ENCODE measurements around the gene ELOB.
A peak's percentile ranks its signal among the peaks of the same experiment; 100 is the strongest.

ELOB gene

DNA sequence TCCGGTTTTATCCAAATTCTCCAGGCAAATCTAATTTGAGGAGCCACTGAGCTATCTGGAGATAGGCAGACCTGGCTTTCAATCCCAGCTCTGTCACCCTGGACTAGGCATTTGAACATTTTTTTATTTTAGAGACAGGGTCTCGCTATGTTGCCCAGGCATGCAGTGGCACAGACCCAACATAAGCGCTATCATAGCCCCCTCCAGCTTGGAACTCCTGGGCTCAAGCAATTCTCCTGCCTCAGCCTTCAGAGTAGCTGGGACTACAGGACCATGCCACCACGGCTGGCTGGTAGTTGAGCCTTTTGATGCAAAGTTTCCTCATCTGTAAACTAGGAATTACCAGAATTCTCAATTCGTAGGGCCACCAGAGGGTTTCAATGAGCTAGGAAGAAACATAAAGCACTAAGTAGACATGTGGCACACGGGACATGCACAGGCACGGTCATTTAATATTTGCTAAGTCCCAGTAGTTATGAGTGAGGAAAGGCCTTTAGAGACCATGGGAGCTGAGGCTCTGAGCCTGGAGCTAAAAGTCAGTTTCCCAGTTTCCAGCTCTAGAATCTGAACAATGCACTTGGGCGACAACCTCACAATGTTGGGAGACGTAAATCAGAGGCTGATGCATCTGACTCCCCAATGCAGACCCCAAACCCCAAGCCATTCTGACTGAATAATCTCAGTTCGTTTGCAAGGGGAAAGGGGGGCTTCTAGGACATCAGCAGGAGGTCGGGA lies 1.1 kb downstream of the ELOB start:
- H3K4me1 ChIP-seq, result no peaks in the 10 kb centered on the region
- TF ChIP-seq, protein P1, sequence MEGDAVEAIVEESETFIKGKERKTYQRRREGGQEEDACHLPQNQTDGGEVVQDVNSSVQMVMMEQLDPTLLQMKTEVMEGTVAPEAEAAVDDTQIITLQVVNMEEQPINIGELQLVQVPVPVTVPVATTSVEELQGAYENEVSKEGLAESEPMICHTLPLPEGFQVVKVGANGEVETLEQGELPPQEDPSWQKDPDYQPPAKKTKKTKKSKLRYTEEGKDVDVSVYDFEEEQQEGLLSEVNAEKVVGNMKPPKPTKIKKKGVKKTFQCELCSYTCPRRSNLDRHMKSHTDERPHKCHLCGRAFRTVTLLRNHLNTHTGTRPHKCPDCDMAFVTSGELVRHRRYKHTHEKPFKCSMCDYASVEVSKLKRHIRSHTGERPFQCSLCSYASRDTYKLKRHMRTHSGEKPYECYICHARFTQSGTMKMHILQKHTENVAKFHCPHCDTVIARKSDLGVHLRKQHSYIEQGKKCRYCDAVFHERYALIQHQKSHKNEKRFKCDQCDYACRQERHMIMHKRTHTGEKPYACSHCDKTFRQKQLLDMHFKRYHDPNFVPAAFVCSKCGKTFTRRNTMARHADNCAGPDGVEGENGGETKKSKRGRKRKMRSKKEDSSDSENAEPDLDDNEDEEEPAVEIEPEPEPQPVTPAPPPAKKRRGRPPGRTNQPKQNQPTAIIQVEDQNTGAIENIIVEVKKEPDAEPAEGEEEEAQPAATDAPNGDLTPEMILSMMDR (IDR thresholded peaks at IDR 0.05; ENCODE audit: low read depth, low read length), result no peak
- no peaks in the 10 kb centered on the region for H3K9me3 ChIP-seq
- H3K27me3 ChIP-seq, result no peaks in the 10 kb centered on the region
- peaks cover 43% of the 10 kb centered on the region for H3K36me3 ChIP-seq
- H3K4me3 ChIP-seq (ENCODE audit: low read depth, low read length), result peak overlapping the region; percentile 90
- DNase-seq, result no peak

DNA sequence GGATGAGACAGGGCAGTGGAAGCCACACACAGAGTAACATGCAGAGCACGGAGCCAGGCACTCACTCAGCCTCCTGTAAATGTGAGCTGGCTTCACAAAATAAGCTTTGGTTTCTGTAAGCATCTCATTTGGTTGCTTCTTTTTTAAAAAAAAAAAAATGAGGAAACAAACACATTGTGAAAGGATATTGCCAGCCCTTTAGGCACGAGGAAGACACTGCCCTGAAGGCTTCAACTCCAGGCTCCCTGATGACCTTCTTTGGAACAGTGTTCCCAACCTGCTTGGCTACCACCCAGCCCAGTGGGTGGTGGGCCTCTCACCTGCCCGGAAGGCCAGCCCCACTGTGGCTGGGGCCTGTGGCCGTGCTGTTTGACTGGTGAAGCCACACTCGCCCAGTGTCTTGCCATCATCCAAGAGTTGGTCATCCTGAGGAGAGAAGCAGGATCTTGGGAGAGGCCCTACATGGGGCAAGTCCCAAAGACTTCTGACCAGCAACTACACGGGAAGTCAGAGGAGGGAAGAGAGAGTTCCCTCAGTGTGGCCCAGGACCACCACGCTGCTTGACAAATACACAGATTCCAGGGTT lies 1.9 kb downstream of the ELOB start:
- no peaks in the 10 kb centered on the region for H3K9me3 ChIP-seq
- H3K4me3 ChIP-seq (ENCODE audit: low read depth, low read length), result peak overlapping the region; percentile 90; the same call in 1 of the 2 replicates
- TF ChIP-seq, protein P1 (IDR thresholded peaks at IDR 0.05; ENCODE audit: low read depth, low read length), result no peak
- no peaks in the 10 kb centered on the region for H3K4me1 ChIP-seq
- H3K36me3 ChIP-seq, result peaks cover 48% of the 10 kb centered on the region
- no peak for DNase-seq
- no peaks in the 10 kb centered on the region for H3K27me3 ChIP-seq

DNA sequence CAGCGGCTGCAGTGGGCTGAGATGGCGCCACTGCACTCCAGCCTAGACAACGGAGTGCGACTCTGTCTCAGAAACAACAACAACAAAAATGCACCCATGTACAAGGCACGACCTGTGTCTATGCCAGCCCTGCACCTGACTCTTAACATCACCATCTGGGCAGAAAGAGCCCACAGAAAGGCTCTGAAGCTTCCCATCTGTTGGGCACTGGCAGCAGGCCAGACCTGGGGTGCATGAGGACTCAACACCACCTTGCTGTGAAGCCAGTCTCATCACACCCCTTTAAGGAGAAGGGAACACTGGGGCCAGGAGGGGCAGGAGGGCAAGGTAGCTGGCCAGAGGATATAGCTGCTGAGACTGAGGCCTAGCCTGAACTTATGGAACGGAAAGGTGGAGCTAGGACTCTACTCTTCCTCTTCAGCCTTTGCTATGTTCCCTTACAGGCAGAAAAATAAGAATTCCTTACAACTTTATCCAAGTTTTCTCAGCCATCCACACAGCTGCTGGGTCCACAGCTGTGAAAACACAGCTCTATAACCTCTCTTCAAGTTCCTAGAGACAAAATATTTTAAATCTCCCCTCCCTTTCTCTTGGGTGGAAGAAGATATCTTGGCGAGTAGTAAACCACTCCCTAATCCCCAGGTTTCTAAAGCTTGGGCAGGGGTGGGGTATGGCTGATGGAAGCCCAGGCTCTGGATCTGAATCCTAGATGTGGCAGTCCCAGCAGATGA lies 2.8 kb downstream of the ELOB start:
- no peaks in the 10 kb centered on the region for H3K27me3 ChIP-seq
- TF ChIP-seq, protein P1 (IDR thresholded peaks at IDR 0.05; ENCODE audit: low read depth, low read length), result no peak
- no peak overlapping the region for H3K4me3 ChIP-seq (ENCODE audit: low read depth, low read length)
- no peaks in the 10 kb centered on the region for H3K9me3 ChIP-seq
- peaks cover 57% of the 10 kb centered on the region for H3K36me3 ChIP-seq
- no peaks in the 10 kb centered on the region for H3K4me1 ChIP-seq
- DNase-seq, result no peak

DNA sequence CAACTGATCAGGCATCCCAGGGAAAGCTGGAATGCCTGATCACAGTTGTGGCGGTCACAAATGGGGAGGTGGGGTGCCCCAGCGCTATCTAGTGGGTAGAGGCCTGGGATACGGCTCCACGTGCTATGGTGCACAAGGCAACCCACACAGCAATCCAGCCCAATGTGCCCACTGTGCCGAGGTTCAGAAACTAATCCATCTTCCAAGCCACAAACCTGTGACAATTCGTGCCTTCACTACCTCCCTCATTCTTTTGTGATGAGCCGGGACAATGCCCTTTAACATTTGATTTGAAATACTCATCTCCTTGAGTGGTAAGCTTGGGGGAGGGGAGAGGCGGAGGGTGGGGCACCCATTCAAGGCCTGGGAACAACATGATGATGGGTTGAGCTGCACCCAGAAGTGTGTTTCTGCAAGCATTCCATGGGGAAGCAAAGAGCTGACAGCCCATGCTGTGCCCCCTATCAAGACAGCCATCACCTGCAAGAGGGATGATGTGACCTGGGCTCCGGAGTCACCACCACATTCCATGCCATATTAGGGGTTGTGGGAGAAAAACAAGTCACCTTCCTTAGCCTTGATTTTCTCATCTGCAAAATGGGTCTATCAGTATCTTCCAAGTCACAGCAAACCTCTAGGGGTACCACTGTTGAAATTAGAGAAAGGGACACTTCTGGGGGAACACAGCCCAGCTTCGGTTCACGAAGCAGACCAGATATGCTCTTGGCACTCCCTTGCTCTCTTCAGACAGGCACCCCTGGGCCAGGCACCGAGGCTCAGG lies 3.7 kb downstream of the ELOB start:
- Histone ChIP-seq H3K9me3 (no peaks in the 10 kb centered on the region), H3K4me3 (ENCODE audit: low read depth, low read length) (no peak overlapping the region), H3K4me1 (no peaks in the 10 kb centered on the region), H3K36me3 (peaks cover 67% of the 10 kb centered on the region), H3K27me3 (no peaks in the 10 kb centered on the region)
- TF ChIP-seq, protein P1 (IDR thresholded peaks at IDR 0.05; ENCODE audit: low read depth, low read length), result no peak
- no peak for DNase-seq

DNA sequence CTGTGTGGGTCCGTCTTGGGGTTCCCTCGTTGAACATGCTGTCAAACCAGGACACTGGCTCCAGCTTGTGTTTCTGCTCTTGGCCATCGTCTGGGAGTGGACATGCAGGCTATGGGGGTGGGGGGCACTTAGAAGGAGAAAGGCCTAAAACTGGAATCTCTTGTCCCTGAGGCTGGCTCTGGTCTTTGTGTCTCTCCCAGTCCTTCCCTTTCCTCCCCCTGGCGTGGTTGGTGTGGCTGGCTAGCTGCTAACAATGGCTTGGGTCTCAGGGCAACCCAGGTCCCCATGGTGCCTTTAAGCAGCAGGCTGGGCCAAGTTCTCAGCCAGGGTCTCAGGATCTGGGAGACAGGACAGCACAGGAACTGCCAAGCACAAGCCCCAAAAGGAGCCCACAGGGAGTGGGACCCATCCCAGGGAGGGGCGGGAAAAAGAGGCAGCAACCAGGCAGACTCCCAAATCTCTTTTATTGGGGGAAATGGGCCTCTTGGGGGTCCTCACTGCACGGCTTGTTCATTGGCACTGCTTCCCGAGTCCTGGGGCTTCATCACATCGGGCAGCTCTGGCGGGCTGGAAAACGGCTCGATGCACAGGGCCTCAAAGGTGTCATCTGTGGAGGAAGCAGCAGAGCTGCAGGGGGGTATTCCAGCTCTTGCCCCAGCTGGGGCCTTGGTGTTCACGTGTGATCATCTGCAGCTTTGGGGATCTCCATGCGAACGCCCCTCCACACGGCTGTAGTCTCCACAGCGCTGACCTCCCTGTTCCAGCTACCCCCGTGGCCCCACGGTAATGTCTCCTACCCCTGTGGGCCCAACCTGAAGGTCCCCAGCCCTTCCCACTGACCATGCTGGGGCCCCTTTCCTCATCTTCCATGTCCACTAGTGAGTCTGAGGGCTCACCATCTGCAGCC lies 5.3 kb downstream of the ELOB start:
- H3K4me3 ChIP-seq (ENCODE audit: low read depth, low read length), result no peak overlapping the region
- H3K9me3 ChIP-seq, result no peaks in the 10 kb centered on the region
- H3K27me3 ChIP-seq, result no peaks in the 10 kb centered on the region
- no peaks in the 10 kb centered on the region for H3K4me1 ChIP-seq
- no peak for DNase-seq
- peaks cover 78% of the 10 kb centered on the region for H3K36me3 ChIP-seq
- TF ChIP-seq, protein P1 (IDR thresholded peaks at IDR 0.05; ENCODE audit: low read depth, low read length), result no peak

Data from BE2C (cell line).